NCI-H69 (cell line): ENCODE measurements around the gene SLC38A9.
A peak's percentile ranks its signal among the peaks of the same experiment; 100 is the strongest.
"Not testable (repeated sequence)": the region's sequence is repeated elsewhere in the genome, so short reads cannot be mapped to it uniquely, and the experiment has no call there.

Experiments used
- DNase-seq: peaks from one replicate; lab custom pipeline; 2025; lab: John Stamatoyannopoulos, UW

SLC38A9 gene, protein sequence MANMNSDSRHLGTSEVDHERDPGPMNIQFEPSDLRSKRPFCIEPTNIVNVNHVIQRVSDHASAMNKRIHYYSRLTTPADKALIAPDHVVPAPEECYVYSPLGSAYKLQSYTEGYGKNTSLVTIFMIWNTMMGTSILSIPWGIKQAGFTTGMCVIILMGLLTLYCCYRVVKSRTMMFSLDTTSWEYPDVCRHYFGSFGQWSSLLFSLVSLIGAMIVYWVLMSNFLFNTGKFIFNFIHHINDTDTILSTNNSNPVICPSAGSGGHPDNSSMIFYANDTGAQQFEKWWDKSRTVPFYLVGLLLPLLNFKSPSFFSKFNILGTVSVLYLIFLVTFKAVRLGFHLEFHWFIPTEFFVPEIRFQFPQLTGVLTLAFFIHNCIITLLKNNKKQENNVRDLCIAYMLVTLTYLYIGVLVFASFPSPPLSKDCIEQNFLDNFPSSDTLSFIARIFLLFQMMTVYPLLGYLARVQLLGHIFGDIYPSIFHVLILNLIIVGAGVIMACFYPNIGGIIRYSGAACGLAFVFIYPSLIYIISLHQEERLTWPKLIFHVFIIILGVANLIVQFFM

DNA sequence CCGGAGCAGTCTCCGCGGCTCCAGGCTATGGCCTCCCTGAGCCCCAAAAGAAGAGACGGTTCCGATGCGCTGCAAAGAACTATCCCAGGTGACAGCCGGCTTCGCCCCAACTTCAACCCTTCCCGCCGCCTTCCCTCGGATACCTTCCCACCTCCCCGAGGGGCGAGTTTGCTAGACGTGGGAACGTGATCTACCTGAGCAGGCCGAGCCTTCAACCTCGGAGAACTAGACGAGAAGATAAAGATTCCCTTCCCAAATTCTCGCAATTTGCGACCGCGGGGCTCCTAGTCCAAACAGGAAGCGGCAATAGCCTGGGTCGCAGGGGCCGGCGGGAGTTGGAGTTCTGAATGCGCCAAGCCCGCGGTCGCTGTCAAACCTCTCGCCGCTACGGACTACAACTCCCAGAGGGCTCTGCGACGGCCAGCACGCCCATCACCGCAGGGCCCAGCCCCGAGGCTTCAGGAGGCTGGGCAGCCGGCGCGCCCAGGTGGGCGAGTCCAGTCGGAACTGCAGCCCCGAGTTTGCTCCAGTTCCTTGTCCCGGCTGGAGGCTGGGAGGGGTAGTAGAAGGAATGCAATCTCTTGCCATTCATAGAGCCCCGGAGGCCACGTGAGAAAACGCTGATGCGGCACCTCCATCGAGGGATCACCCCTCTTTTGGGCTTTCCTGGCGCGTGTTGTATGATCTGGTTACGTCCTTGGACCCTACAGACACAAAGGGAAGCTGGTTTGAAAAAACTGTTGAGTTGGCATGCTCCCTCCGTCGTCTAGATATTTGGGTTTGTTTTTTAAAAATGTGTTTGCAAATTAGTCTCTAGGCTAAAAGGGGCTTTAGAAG, at the start of gene SLC38A9:
Gene SLC38A9 (minus strand): TSS at position 302 of the 837 bp plus-strand sequence. CDS start 14,366 bp downstream, outside the sequence.
- DNase-seq, result peak; percentile 98

DNA sequence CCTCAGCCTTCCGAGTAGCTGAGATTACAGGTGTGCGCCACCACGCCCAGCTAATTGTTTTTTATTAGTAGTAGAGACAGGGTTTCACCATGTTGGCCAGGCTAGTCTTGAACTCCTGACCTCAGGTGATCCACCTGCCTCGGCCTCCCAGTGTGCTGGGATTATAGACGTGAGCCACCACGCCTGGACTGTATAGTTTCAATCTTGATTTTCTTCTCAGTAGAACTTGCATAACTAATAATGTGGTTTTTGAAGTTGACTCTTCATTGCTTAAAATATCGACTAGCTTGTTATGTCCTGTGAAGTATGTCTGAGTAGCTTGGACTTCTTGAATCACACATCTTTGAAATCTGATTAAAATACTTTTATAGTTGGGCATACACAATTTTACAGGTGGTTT, 49.6 kb upstream of the SLC38A9 start:
- not testable (repeated sequence) for DNase-seq

DNA sequence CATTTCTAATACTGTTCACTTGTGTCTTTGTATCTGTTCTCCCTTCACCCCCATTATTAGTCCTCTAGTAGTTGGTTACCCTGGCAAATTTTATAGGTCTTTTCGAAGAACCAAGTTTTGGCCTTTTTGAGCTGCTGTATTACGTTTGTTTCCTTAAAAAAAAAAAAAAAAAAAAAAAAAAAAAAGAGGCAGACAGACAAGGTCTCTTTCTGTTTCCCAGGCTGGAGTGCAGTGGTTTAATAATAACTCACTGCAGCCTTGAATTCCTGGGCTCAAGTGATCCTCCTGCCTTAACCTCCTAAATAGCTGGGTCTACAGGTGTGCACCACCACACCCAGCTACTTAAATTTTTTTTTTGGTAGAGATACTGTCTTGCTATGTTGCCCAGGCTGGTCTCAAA, 46.6 kb upstream of the SLC38A9 start:
- no peak for DNase-seq

DNA sequence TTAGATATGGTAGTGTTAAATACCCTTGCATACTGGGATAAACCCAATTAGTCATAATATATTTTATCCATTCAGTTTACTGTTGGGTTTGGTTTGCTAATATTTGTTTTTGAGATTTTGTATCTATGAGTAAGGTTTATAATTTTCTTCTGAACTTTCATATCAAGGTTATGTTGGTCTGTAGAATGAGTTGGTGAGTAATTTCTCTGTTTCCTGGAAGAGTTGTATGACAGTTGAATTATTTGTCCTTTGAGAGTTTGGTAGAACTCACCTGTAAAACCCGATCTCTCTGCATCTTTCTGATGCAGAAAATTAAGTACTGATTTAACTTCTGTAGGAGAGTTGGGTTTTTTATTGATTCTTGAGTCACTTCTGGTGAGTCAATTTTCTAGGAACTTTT, 46.1 kb upstream of the SLC38A9 start:
- DNase-seq, result no peak

DNA sequence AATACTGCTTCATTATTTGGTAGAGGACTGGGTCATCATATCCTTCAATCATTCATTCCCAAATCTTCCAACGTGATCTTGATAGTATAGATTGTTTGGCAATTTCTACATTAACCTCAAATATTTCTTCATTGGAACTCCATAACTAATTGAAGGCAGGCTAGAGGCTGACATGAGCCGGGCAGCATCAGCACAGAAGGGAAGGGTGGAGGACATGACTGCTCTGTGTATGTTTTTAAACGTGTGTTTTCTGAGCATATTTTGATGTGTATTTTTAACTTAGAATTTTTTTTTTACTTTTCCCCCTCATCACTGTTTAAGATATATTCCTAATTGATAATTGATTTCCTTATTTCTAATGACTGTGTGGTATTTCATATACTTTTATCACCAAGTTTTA, 38.4 kb upstream of the SLC38A9 start:
- no peak for DNase-seq

DNA sequence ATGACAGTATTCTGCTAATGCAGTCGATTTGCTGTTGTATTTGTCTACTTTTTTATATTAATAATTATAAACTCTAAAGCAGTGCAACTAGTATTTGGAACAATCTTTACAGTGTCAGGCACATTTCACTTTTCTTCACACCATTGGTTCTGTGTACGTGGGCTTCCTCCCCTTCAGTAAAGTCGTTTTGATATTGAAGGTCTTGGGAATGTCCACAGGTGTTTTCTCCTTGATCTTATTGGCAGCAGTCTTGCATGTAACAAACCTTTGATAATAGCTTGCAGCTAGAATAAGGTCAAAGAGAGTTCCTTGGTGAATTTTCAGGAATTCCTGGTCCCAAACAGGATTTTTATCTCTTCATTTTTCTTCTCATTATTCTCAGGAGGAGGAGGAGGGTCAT, 37.9 kb upstream of the SLC38A9 start:
- no peak for DNase-seq

DNA sequence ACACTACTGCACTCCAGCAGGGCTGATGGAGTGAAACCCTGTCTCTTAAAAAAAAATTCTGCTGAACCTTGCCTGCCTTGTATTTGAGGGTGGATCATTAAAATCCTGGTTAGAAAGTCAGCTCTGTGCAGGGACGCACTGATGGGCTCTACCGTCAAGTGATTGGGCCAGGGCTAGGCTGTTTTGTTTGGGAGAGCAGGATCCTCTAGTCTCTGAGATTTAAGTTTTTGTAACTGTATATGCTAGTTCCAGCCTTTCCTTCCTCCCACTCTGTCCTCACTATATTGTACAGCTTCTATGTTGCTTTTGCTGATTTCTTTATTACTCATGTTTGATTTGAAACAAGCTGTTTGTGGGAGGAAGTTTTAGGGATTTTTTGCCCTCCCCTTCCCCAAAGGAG, 37.3 kb upstream of the SLC38A9 start:
- DNase-seq, result no peak

DNA sequence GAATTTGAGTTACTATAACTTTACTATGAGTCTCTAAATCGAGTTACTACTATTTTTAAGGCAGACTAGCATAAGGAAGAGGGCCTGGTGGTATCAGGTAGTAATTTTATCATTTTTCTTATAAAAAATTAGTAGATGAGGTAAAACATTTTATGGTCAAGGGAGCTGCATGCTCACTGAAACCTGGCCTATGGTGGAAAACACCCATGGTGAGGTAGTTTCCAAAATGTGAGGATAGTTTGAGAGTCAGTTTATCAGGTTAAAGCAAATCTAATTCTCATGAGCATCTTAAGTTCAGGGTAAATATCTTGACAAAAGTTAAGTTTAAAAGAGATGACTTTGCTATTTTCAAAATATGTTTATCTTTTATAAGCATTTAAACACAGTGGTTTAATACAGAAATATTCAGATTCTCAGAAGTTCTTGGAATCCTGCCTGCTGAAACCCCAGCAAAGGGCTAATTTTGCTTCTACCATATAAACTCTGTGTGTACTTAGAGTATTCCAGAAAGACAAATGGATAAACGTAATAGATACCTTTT, 35.7 kb upstream of the SLC38A9 start:
- DNase-seq, result no peak

DNA sequence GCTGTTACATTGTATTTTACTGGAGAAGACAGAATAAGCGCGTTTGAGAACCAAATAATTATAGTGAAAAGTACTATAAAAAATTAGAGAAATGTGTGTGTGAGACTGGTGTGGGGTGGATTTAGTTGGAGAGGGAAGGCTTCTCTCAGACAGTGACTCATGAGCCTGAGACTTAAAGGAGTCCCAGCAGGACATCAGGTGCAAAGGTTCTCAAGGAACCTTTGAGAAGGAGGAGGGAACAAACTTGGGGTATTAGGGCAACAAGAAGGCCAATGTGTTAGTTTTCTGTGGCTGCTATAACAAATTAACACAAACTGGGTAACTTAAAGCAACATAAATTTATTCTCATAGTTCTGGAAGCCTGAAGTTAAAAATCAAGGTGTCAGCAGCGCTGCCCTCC, 30.7 kb upstream of the SLC38A9 start:
- no peak for DNase-seq

DNA sequence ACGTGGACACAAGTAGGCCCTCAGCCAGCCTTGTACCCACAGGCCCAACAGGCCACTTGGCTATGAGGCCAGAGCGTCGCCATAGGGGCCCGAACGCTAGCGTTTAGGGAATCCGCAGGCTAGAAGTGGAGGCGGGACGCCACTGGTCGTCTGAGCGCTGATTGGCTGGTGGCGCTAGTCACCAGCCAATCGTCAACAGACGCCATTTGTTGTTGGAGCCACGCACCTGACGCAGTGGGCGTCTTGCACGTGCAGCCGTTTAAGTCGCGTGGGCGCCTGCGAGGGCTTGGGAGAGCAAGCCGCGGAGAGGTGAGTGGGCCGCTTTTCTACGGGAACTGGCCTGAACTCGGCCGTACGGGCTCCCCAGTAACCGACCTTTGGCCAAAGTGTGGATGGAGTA, 25.7 kb upstream of the SLC38A9 start, which contains the start of gene DDX4:
Gene DDX4 (plus strand): TSS at position 269 of the 400 bp plus-strand sequence. CDS start 903 bp downstream, outside the sequence.
- no peak for DNase-seq

DNA sequence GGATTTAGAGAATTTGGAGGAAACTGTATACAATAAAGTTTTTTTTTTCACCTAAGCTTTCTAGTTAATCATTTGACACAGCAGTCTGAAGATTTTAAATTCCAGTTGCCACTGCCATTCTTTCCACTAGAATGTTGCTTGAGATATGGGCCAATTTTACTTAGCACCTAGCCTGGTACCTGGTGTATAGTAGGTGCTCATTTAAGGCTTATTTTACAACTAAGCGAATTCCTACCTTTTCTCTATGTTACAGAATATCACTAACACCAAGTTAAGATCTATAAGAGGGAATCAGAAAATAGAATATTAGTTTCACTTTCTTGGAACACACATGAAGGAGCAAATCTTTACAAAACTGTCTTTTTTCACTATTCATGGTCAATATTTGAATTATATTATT, 22.5 kb upstream of the SLC38A9 start:
- no peak for DNase-seq

DNA sequence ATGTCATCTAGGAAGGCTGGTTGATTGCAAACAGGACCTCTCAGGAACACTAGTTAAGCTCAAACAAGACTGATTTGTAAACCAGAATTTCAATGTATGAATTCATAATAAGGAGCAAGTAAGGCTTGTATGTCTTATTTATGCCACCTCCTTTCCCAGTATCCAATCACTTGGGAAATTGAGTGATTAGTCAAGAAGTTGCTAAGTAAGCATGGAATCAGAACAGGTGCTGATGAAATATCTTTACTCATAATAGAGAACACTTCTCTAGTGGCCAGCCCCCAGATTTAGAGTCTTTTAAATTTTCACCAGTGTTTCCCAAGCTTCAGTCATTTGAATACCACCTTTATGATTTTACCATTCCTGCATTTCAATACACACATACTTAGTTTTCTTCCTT, 20.5 kb upstream of the SLC38A9 start:
- no peak for DNase-seq

DNA sequence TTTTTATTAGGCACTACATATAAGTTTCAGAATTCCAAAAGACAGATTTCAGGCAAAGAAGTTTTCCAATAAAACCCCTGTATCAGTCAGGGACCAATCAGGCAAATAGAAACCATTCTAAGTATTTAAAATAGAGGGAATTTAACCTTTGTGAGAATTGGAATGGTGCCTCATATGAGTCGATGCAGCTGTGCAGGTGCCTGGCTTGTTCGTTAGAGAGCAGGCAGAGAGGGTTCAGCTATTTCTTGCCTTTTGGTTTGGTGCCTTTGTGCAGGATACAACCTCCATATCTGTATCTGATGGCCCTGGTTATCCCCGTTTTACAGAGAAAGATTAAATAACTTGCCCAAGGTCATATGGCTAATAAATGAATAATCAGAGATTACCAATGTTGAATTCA, 19.7 kb upstream of the SLC38A9 start:
- no peak for DNase-seq

DNA sequence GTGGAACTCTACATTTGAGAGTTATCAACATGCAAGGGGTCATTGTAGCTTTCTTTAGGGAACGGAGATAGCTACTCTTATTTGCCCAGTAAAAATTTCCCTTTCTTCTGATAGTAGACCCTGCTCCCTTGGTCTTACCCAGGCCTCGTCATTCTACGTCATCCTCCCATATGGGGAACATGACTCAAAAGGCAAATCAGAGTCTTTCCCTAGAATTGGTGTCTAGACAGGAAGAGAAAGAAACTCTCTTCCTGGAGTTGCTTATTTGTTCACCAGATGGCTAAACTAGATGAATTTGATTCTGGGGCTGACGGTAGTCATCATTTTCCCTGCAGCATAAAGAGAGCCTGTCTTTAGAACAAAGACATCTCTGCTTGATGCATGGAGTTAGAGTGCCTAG, 12.2 kb upstream of the SLC38A9 start:
- DNase-seq, result no peak

DNA sequence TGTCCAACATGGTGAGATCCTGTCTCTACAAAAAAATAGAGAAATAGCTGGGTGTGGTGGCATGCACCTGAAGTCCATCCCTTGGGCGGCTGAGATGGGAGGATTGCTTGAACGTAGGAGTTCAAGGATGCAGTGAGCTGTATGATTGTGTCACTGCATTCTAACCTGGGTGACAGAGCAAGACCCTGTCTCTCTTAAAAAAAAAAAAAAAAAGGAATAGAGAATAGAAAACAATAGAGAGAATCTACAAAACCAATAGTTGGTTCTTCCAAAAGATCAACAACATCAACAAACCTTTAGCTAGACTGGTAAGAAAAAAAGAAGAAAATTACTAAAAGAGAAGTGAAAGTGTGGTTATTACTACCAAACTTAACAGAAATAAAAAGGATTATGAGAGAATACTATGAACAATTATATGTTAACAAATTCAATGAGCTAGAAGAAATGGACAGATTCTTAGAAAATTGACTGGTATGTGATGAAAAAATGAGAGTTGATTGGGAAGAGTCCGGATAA, 8.1 kb upstream of the SLC38A9 start:
- no peak for DNase-seq

DNA sequence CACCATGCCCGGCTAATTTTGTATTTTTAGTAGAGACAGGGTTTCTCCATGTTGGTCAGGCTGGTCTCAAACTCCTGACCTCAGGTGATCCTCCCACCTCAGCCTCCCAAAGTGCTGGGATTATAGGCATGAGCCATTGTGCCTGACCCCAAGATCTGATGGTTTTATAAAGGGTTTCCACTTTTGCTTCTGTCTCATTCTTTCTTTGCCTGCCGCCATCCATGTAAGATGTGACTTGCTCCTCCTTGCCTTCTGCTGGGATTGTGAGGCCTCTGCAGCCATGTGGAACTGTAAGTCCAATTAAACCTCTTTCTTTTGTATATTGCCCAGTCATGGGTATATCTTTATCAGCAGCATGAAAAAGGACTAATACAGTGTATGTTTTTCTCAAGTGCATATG, 6.9 kb upstream of the SLC38A9 start:
- DNase-seq, result not testable (repeated sequence)

DNA sequence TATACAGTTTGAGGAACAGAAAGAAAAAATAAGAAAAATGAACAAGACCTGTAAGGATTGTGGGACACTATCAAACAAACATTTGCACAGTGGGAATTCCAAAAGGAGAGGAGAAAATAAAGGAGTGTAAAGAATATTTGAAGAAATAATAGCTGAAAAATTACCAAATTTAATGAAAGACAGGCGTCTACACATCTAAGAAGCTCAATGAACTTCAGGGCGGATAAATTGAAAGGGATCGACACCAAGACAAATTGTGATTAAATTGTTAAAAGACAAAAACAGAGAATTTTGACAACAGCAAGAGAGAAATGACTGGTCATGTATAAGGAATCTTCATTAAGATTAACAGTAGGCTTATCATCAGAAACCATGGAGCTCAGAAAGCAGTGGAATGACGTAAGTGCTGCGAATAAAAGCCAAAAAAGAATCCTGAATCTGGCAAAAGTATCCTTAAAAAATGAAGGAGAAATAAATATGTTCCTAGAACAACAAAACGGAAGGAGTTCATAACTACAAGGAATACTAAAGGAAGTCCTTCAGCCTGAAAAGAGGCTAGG, 3.5 kb upstream of the SLC38A9 start:
- DNase-seq, result no peak

DNA sequence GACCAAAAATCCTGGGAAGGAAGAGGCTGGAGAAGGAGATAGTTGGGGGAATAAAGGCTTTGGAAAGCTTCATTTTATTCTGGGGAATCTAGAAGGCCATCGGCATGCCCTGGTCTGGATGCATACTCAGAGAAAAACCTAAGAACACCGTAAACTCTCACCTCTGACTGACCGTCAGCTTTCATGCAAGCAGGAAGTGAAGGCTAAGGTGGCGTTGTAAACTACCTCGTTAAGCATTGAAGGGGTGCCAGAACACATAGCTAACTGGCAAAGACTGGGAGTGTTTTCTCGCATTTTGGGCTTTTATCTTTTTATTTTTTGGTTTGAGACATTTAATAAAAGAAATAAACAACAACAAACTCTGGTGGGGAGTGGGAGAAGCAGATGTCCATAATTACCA, 2.6 kb upstream of the SLC38A9 start:
- no peak for DNase-seq

DNA sequence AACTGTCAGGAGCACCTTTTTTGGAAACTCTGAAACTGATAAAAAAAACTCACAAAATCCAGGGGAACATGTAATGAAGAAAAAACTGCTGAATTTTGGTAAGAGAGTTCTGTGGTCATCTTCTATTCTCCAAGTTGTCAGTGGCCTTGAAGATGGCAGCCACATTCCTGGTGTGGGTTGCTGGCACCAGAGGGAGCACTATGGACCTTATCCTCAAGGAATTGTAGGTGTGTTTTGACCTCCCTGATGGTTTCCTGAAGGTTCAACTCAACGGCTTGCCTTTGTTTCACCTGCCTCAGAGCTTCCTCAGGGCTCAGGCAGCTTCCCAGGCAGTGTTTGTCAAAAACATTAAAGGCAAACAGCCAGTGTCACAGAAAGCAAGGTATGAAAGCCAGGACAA, 2.2 kb upstream of the SLC38A9 start:
- no peak for DNase-seq

DNA sequence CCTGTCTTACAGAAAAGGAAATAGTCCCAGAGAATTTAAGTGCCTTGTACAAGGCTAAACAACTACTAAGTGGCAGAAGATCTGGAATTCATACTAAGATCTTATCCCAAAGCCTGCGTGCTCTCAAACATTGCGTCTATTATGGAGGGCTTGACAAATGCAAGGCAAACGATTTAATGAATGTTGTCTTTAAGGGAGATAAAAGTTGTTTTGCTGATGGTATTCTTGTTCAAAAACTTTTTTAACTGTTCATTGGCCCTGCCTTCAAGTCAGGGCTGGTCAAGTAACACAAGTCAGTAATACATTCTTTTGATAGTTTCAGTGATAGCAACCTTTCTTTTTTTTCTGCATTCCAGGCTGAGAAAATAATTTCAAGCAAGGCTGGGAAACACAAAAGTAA, 1.7 kb upstream of the SLC38A9 start:
- no peak for DNase-seq

DNA sequence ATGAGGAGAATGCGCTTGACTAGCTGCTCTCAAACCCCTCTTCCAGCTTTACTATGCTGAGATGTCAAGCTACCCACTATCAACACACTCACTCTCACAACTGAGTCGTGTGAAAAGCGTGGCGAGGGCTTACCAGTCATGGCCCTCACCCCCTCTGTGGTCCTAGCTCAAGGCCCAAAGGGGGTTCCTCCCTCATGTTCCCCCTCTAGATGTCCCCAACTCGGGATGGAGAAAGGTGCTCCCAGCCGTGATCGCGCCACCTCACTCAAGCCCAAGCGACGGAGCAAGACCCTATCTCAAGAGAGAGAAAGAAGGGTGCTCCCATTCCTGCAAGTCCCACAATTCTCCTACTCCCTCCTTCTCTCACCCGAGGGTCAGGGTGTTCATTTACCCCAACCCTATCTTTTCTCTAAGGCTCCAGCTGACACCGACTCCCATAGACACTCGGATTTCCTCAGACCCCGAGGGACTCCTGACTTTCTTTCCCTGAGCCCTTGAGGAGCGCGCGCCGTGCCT, 559 bp downstream of the SLC38A9 start:
- DNase-seq, result no peak

DNA sequence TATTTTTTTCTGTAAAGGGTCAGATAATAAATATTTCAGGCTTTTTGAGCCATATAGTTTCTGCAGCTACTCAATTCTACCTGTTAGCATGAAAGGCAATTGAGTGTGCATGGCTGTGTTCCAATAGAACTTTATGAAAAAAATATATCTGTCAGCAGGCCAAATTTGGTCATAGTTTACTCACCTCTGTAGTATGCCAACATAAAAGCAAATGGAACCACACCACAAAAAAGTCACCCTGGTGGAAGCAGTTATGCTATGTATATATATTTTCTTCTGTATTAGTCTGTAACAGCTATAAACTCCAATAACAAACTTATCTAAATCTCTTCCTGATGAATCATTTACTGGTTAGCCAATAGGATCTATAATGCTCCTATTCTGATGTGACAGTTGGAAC, 3.4 kb downstream of the SLC38A9 start:
- no peak for DNase-seq
